K562 (cell line): Measurements from ENCODE around the gene KCNE1. TPM values are rescaled to one million over a fixed set of nuclear protein-coding genes. Genes with fewer than 3 reads are reported as not detected.

Source experiments
- ATAC-seq: fragments of 200-7000 bp; cut with Tn5 transposase; 3 replicates; pipeline ENCODE4 v1.9.1; 2020; ENCODE audit warnings: moderate library complexity
- BruUV-seq: library from RNA; stranded (reverse); fragments of 400-500 nt; replicated peaks from 2 replicates; lab custom pipeline; 2021; lab: Mats Ljungman, UMichigan
- CTCF ChIA-PET: fragments of 300-600 bp; formaldehyde crosslinking; extraction: SDS; loops from one replicate; lab custom pipeline; 2021; ENCODE audit warnings: low intra/inter-chr PET ratio; lab: Yijun Ruan, JAX
- POLR2A ChIA-PET: fragments of 300-600, 350-650 bp; sonication (Branson Sonifier 250); formaldehyde crosslinking; extraction: SDS; loops from one replicate; lab custom pipeline; 2021; ENCODE audit warnings: antibody characterized with exemption, inconsistent platforms; lab: Yijun Ruan, JAX
- DNase-seq, 4 experiments: peaks; one replicate each; pipeline versions ENCODE4 v3.0.0 to v3.0.0-alpha.2; 2011 to 2018; ENCODE audit warnings: low spot score in 3 of 4, mixed read lengths in 3 of 4; ENCODE audit errors: extremely low read depth in 1 of 4
- FAIRE-seq: peaks from 2 replicates; lab custom pipeline; 2011; peaks lifted over from hg19 to GRCh38; lab: Jason Lieb, UNC
- H2AFZ ChIP-seq: 2 replicates; pipeline ENCODE4 v1.6.0; 2011; ENCODE audit warnings: low read depth, low read length, control low read depth, inconsistent platforms
- H3K27ac ChIP-seq: fragments of 200-600 bp; 3 replicates; pipeline ENCODE4 v1.8.0; 2011; ENCODE audit warnings: low read depth, mild to moderate bottlenecking, control low read depth, inconsistent platforms, low read length, moderate library complexity, mixed read lengths; ENCODE audit errors: extremely low read depth
- H3K27me3 ChIP-seq, 2 experiments: fragments of 300-600 bp in 1 of 2; 2 replicates in 1 of 2; 3 replicates in 1 of 2; pipeline versions ENCODE4 v1.6.0 to v1.8.0; 2011; ENCODE audit warnings: inconsistent platforms in 2 of 2, low read length in 2 of 2, mild to moderate bottlenecking in 1 of 2, mixed read lengths in 1 of 2, moderate library complexity in 1 of 2; ENCODE audit not compliant: control insufficient read depth in 2 of 2, insufficient read depth in 2 of 2
- H3K36me3 ChIP-seq: fragments of 300-600 bp; 3 replicates; pipeline ENCODE4 v1.8.0; 2011; ENCODE audit warnings: mild to moderate bottlenecking, low read length, inconsistent platforms; ENCODE audit not compliant: control insufficient read depth, insufficient read depth
- H3K4me1 ChIP-seq, 2 experiments: fragments of 200-600 bp in 1 of 2; replicated peaks in 1 of 2; 2 replicates in 1 of 2; 3 replicates in 1 of 2; pipeline versions ENCODE4 v1.5.1 to v1.8.0; 2011; ENCODE audit warnings: inconsistent platforms in 2 of 2, low read length in 2 of 2, mild to moderate bottlenecking in 1 of 2, mixed read lengths in 1 of 2, moderate library complexity in 1 of 2; ENCODE audit not compliant: control insufficient read depth in 2 of 2, insufficient read depth in 2 of 2
- H3K4me2 ChIP-seq: 2 replicates; pipeline ENCODE4 v1.6.1; 2011; ENCODE audit warnings: low read length, control low read depth, inconsistent platforms, mixed read lengths; ENCODE audit not compliant: insufficient read depth
- H3K4me3 ChIP-seq: fragments of 200-600 bp; sonication (generic), shearing (Covaris generic); 2 replicates; pipeline ENCODE4 v1.5.1; 2016; ENCODE audit warnings: control low read depth, inconsistent platforms
- H3K79me2 ChIP-seq: fragments of 200-600 bp; 3 replicates; pipeline ENCODE4 v1.8.0; 2011; ENCODE audit warnings: low read length, inconsistent platforms; ENCODE audit not compliant: control insufficient read depth, insufficient read depth
- H3K9ac ChIP-seq, 2 experiments: 2 replicates each; pipeline versions ENCODE4 v1.6.0 to v1.6.1; 2011; ENCODE audit warnings: low read depth in 2 of 2, low read length in 2 of 2, control low read depth in 1 of 2, inconsistent platforms in 1 of 2, mild to moderate bottlenecking in 1 of 2, mixed read lengths in 1 of 2; ENCODE audit not compliant: insufficient read depth in 1 of 2
- H3K9me1 ChIP-seq: one replicate; pipeline ENCODE4 v1.6.0; 2011; ENCODE audit warnings: inconsistent platforms, mild to moderate bottlenecking, low read length, moderate library complexity; ENCODE audit not compliant: control insufficient read depth, insufficient read depth
- H3K9me3 ChIP-seq: replicated peaks from 2 replicates; pipeline ENCODE4 v1.5.1; 2011; ENCODE audit warnings: low read depth, low read length, inconsistent platforms; ENCODE audit not compliant: control insufficient read depth, insufficient read depth
- H4K20me1 ChIP-seq: replicated peaks from 2 replicates; pipeline ENCODE4 v1.6.1; 2011; ENCODE audit warnings: low read length, inconsistent platforms, mixed read lengths; ENCODE audit not compliant: control insufficient read depth, insufficient read depth
- AFF4 ChIP-seq: sonication (generic); formaldehyde crosslinking; IDR thresholded peaks from 2 replicates; pipeline ENCODE4 v1.8.0; 2023; ENCODE audit warnings: mild to moderate bottlenecking, missing genetic modification reagents
- ATF4 ChIP-seq: fragments of 450-650 bp; formaldehyde crosslinking; IDR thresholded peaks from 2 replicates; pipeline ENCODE4 v1.4.0; 2022; ENCODE audit warnings: mild to moderate bottlenecking, moderate library complexity
- NR2C2 ChIP-seq, 2 experiments: fragments of 200-800 bp in 1 of 2; sonication (Bioruptor generic) in 1 of 2; sonication (generic) in 1 of 2; formaldehyde crosslinking in 1 of 2; IDR thresholded peaks; 2 replicates each; pipeline versions ENCODE4 v1.6.1 to v1.8.0; 2016 to 2022; ENCODE audit warnings: mild to moderate bottlenecking in 1 of 2, missing compliant biosample characterization in 1 of 2, missing genetic modification characterization in 1 of 2, missing genetic modification reagents in 1 of 2
- POLR2G ChIP-seq: fragments of 200-400 bp; formaldehyde crosslinking; IDR thresholded peaks from 2 replicates; pipeline ENCODE4 v1.6.1; 2017; ENCODE audit warnings: low read depth, mild to moderate bottlenecking, antibody characterized with exemption, low read length, moderate library complexity
- ZNF121 ChIP-seq: sonication (generic); formaldehyde crosslinking; conservative IDR thresholded peaks from 2 replicates; pipeline ENCODE4 v1.8.0; 2022; ENCODE audit warnings: missing genetic modification reagents
- WGBS: fragments of 100-300 bp; shearing (Covaris generic); methylation state at CpG from one replicate; pipeline ENCODE4 v1.1.6; 2016; ENCODE audit warnings: low coverage, mixed read lengths; ENCODE audit not compliant: insufficient coverage; ENCODE audit errors: missing lambda C conversion rate; 5-methylcytosine and 5-hydroxymethylcytosine counted together
- in situ Hi-C: fragments of 300-500 bp; cut with MboI; formaldehyde crosslinking; loops from 4 replicates; pipeline ENCODE4 v1.15.0; 2018; ENCODE audit warnings: inconsistent platforms, mixed read lengths
- intact Hi-C: fragments of 100-400 bp; cut with micrococcal nuclease; formaldehyde crosslinking; loops from 2 replicates; pipeline ENCODE4 v1.14.2; 2022
- polyA plus RNA-seq, 8 experiments: library from polyadenylated mRNA; depleted of rRNA in 4 of 8; stranded (reverse) in 5 of 8; unstranded in 3 of 8; fragments of >200 nt; fragmentation: Nextera tagmentation in 2 of 8; fragmentation: Illumina TruSeq in 1 of 8; extraction: Ambion mirVana in 2 of 8; extraction: Trizol in 1 of 8; gene quantifications; 2 replicates each; pipeline versions ENCODE4 v1.2.1 to v1.2.3, GENCODE V29; 2011 to 2014; ENCODE audit warnings: inconsistent platforms in 1 of 8, missing spikeins in 1 of 8
- total RNA-seq, 7 experiments: library from RNA; depleted of rRNA in 6 of 7; stranded (reverse); fragments of >200 nt in 6 of 7; fragmentation: Illumina TruSeq in 2 of 7; extraction: Trizol in 2 of 7; gene quantifications; 2 replicates each; pipeline versions ENCODE4 v1.2.1 to v1.2.3, GENCODE V29; 2011 to 2021; ENCODE audit warnings: low replicate concordance in 1 of 7

KCNE1 gene
- total and polyA plus RNA-seq, 9 of the 15 experiments (the other 6 are each of a cell fraction or from before 2014, with no cell fraction given): 0.05 to 0.22 (median 0.11) TPM; not detected in 3

DNA sequence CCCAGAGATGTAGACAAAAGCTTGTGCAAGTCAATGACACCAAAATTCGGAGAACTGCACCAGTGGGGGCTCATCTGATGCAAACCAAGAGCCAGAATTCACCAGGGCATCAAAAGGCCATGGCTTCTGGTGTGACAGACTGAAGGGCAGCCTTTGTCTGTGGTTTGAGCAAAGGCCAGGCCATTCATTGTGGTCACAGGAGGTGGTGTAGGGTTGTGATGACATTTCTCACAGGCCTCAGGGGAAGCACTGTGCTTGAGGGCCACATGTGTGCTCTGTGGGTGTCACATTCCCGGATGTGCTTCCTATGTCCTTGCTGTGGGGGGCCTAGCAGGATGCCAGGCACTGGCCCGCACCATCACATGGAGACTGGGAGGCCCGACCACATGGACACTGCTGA is 22.5 kb upstream of the KCNE1 start:
- CTCF ChIA-PET: no interaction called here
- POLR2A ChIA-PET: interaction anchor here (1.1 kb wide), 1 partner anchor 13 kb away, joined by 4 read pairs; no protein-coding TSS in a partner anchor
- TF ChIP-seq NR2C2 (CRISPR knock-in tag; IDR thresholded peaks at IDR 0.05) (no peak), NR2C2 (tag; IDR thresholded peaks at IDR 0.05) (peak; percentile 31; the same call in 1 of the 2 replicates), ATF4 (CRISPR knock-in tag) (no peak)
- TF ChIP-seq, all 486 proteins: peak for 1
- Histone ChIP-seq H3K36me3 (no peaks in the 10 kb centered on the region), H3K9me1 (no peaks in the 10 kb centered on the region), H3K4me1 (no peaks in the 10 kb centered on the region; a peak in 1 of 5 replicates), H3K9me3 (no peaks in the 10 kb centered on the region), H3K27me3 (peaks cover 0 to 12% of the 10 kb centered on the region in 2 experiments; a peak in 1 of 5 replicates), H3K27ac (no peak overlapping the region), H3K9ac (no peak overlapping the region), H3K4me2 (no peak overlapping the region), H2AFZ (no peak overlapping the region), H3K4me3 (no peak overlapping the region), H4K20me1 (no peaks in the 10 kb centered on the region), H3K79me2 (no peaks in the 10 kb centered on the region)
- intact Hi-C loops (no loop called here), in situ Hi-C loops (no loop called here)
- no peak for DNase-seq
- BruUV-seq: no TSS peak
- FAIRE-seq: no peak
- WGBS: 20% methylated on average over 4 of the region's 4 CpGs
- no peak for ATAC-seq

GRCh38 chr21:34533938-34534337 is 21.9 kb upstream of the KCNE1 start:
- H3K4me1 ChIP-seq: no peaks in the 10 kb centered on the region; a peak in 1 of 5 replicates
- POLR2A ChIA-PET: interaction anchor here (0.6 to 1.1 kb wide), 2 partner anchors 13 to 65 kb away, joined by 3 to 4 read pairs; no protein-coding TSS in a partner anchor
- no peak overlapping the region for H2AFZ ChIP-seq
- ATAC-seq (no peak), FAIRE-seq (no peak), DNase-seq (no peak)
- no peak overlapping the region for H3K4me2 ChIP-seq
- H4K20me1 ChIP-seq: no peaks in the 10 kb centered on the region
- CTCF ChIA-PET: no interaction called here
- in situ Hi-C loops (no loop called here), intact Hi-C loops (no loop called here)
- no peaks in the 10 kb centered on the region for H3K79me2 ChIP-seq
- no peak overlapping the region for H3K9ac ChIP-seq
- H3K9me3 ChIP-seq: no peaks in the 10 kb centered on the region
- no peaks in the 10 kb centered on the region for H3K36me3 ChIP-seq
- no peaks in the 10 kb centered on the region for H3K9me1 ChIP-seq
- no peak overlapping the region for H3K27ac ChIP-seq
- TF ChIP-seq AFF4 (CRISPR knock-in tag) (no peak), POLR2G (no peak), ZNF121 (CRISPR knock-in tag) (no peak)
- no peak overlapping the region for H3K4me3 ChIP-seq
- peaks cover 3 to 12% of the 10 kb centered on the region in 2 experiments; a peak in 3 of 5 replicates for H3K27me3 ChIP-seq
- 27% methylated on average over 3 of the region's 3 CpGs for WGBS
- no TSS peak for BruUV-seq
